HFF-Myc (cell line): Measurements from ENCODE around the gene MUC13.

ENCODE experiments used
- DNase-seq: peaks from one replicate; pipeline ENCODE4 v3.0.0-alpha.2; 2011; ENCODE audit warnings: low read depth; ENCODE audit errors: extremely low read depth
- H3K4me3 ChIP-seq: replicated peaks from 2 replicates; pipeline ENCODE4 v1.5.1; 2011; ENCODE audit warnings: low read depth, mild to moderate bottlenecking, control low read depth, low read length
- CTCF ChIP-seq: IDR thresholded peaks from 2 replicates; pipeline ENCODE4 v1.5.1; 2012; ENCODE audit warnings: mild to moderate bottlenecking, low read depth, low read length, control low read depth; ENCODE audit errors: missing control alignments

Gene MUC13

GRCh38 chr3:124935794-124936542, 1.4 kb upstream of the MUC13 start:
- no peak for DNase-seq
- no peak overlapping the region for H3K4me3 ChIP-seq
- TF ChIP-seq CTCF, result no peak

GRCh38 chr3:124935264-124935663, 713 bp upstream of the MUC13 start:
- TF ChIP-seq CTCF, result no peak
- no peak for DNase-seq

GRCh38 chr3:124928333-124929202, 6.0 kb downstream of the MUC13 start:
- no peak overlapping the region for H3K4me3 ChIP-seq
- peak; percentile 61 for DNase-seq
- TF ChIP-seq CTCF, result peak; percentile 71

More at GRCh38 chr3:124935264-124935663, 713 bp upstream of the MUC13 start:
- H3K4me3 ChIP-seq, result no peak overlapping the region

GRCh38 chr3:124927574-124928045, 6.9 kb downstream of the MUC13 start:
- no peak for DNase-seq
- TF ChIP-seq CTCF, result no peak
- no peak overlapping the region for H3K4me3 ChIP-seq

GRCh38 chr3:124926426-124927101, 8.0 kb downstream of the MUC13 start:
- DNase-seq, result no peak

GRCh38 chr3:124924741-124925140, 9.8 kb downstream of the MUC13 start:
- TF ChIP-seq CTCF, result no peak
- no peak overlapping the region for H3K4me3 ChIP-seq
- no peak for DNase-seq

More at GRCh38 chr3:124926426-124927101, 8.0 kb downstream of the MUC13 start:
- TF ChIP-seq CTCF, result no peak
- no peak overlapping the region for H3K4me3 ChIP-seq
